Measurements from ENCODE around the gene INSL3.

INSL3 gene

DNA sequence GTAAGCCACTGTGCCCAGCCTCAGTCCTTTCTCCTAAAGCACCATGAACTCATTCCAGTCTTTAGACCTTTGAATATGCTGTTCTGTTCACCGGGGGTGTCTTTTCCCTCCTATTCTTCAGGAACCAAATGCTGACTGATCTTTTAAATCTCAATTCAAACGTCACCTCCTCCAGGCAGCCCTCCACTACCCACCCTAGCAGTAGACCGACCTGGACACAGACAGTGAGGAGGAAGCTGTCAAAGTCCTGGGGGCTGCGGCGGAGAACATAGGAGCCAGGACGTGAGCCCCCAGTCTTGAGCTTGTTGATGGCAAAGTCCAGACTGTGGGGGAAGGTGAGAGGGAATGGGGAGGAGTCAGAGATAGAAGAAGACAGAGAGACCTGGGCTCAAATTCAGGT lies 18.7 kb upstream of the INSL3 start:
- no peaks in the 10 kb centered on the region for H3K9me3 Mint-ChIP-seq
- DNase-seq, result no peak
- H3K4me3 Mint-ChIP-seq, result no peak overlapping the region
- H3K36me3 Mint-ChIP-seq (ENCODE audit: insufficient read depth), result peaks cover 84% of the 10 kb centered on the region
- H3K27ac Mint-ChIP-seq, result no peak overlapping the region
- no peaks in the 10 kb centered on the region for H3K27me3 Mint-ChIP-seq
- H3K4me1 Mint-ChIP-seq (ENCODE audit: low read depth in 2 of 2), result peaks cover 33 to 35% of the 10 kb centered on the region in 2 donors
- no peak for ATAC-seq (replicated peaks)

DNA sequence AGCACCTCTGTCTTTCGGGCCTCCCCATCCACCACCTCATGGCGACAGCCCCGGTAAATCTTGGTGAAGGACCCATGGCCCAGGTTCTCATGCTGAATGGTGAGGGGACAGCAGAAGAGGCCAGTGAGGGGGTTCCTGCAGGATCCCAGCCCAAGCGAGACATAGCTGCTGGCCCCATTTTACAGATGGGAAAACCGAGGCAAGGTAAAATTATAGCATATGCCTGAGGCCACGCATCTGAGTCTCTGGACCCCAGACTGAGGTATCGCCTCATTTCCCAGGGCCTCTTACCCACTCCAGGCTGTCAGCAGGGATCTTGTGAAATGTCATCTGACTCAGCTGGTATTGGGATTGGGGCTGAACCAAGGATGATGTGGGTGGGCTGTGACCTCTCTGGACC lies 16.7 kb upstream of the INSL3 start:
- Mint-ChIP-seq H3K27me3 (no peaks in the 10 kb centered on the region), H3K4me1 (ENCODE audit: low read depth in 2 of 2) (peaks cover 19 to 25% of the 10 kb centered on the region in 2 donors), H3K4me3 (no peak overlapping the region), H3K9me3 (no peaks in the 10 kb centered on the region), H3K27ac (peak overlapping the region in 1 of 2 donors; percentile 79), H3K36me3 (ENCODE audit: insufficient read depth) (peaks cover 76% of the 10 kb centered on the region)
- ATAC-seq (replicated peaks) (no peak), DNase-seq (no peak)

GRCh38 chr19:17836530-17836929 lies 15.2 kb upstream of the INSL3 start:
- Mint-ChIP-seq H3K9me3 (no peaks in the 10 kb centered on the region), H3K4me1 (ENCODE audit: low read depth in 2 of 2) (peaks cover 19 to 22% of the 10 kb centered on the region in 2 donors), H3K36me3 (ENCODE audit: insufficient read depth) (peaks cover 80% of the 10 kb centered on the region), H3K27ac (peak overlapping the region; percentile 77 to 89), H3K27me3 (no peaks in the 10 kb centered on the region), H3K4me3 (no peak overlapping the region)
- ATAC-seq (replicated peaks) (no peak), DNase-seq (no peak)

GRCh38 chr19:17835182-17836006 lies 14.1 kb upstream of the INSL3 start:
- H3K4me1 Mint-ChIP-seq (ENCODE audit: low read depth in 2 of 2), result peaks cover 16 to 17% of the 10 kb centered on the region in 2 donors
- DNase-seq (no peak), ATAC-seq (replicated peaks) (no peak)
- no peaks in the 10 kb centered on the region for H3K9me3 Mint-ChIP-seq
- H3K36me3 Mint-ChIP-seq (ENCODE audit: insufficient read depth), result peaks cover 76% of the 10 kb centered on the region
- H3K27ac Mint-ChIP-seq, result peak overlapping the region; percentile 73 to 77
- H3K4me3 Mint-ChIP-seq, result no peak overlapping the region
- H3K27me3 Mint-ChIP-seq, result no peaks in the 10 kb centered on the region

- H3K27me3 Mint-ChIP-seq, result no peaks in the 10 kb centered on the region
- no peak overlapping the region for H3K4me3 Mint-ChIP-seq
- H3K36me3 Mint-ChIP-seq (ENCODE audit: insufficient read depth), result peaks cover 73% of the 10 kb centered on the region
- DNase-seq, result no peak
- H3K9me3 Mint-ChIP-seq, result no peaks in the 10 kb centered on the region
- peak overlapping the region; percentile 73 to 77 for H3K27ac Mint-ChIP-seq
- ATAC-seq (replicated peaks), result peak; percentile 45
- peaks cover 17 to 18% of the 10 kb centered on the region in 2 donors for H3K4me1 Mint-ChIP-seq (ENCODE audit: low read depth in 2 of 2)
These were observed 13.2 kb upstream of the INSL3 start for GRCh38 chr19:17834350-17835181.

DNA sequence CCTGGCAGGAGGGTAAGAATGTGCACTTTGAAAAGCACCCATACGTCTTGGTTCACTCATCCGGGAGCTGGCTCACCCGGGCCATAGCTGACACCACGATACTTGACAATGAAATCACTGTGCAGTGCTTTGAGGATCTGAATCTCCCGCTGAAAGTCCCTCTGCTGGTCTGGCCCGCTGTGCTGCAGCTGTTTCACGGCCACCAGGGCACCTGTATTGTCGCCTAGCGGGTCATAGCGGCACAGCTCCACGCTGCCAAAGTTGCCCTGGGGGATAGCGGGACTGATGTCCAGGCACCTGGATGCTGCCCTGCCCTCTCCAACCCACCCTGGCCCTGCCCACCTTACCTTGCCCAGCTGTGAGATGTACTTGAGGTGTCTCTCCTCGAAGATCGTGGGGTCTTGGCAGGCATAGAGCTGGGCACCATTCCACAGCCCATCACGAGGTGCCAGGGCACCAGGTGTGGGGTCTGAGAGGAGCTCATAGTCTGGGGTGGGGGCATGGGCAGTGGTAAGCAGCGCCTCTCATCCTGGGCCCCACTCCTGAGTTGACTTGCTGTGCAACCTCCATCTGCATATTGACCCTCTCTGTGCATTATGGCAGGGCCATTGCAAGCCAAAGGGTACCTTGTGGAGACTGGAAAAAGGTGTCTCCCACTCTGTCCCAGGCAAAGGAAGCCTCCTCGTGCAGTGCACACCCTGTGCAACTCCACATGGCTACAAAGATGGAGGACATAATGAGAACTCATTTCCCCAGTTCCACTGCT lies 11.3 kb upstream of the INSL3 start:
- ATAC-seq (replicated peaks), result no peak
- Mint-ChIP-seq H3K9me3 (no peaks in the 10 kb centered on the region), H3K4me3 (no peak overlapping the region), H3K27ac (peak overlapping the region; percentile 38 to 41), H3K27me3 (no peaks in the 10 kb centered on the region), H3K4me1 (ENCODE audit: low read depth in 2 of 2) (peaks cover 17 to 24% of the 10 kb centered on the region in 2 donors), H3K36me3 (ENCODE audit: insufficient read depth) (peaks cover 66% of the 10 kb centered on the region)
- no peak for DNase-seq

- ATAC-seq (replicated peaks) (no peak), DNase-seq (no peak)
- peaks cover 66% of the 10 kb centered on the region for H3K36me3 Mint-ChIP-seq (ENCODE audit: insufficient read depth)
- H3K9me3 Mint-ChIP-seq, result no peaks in the 10 kb centered on the region
- no peak overlapping the region for H3K27ac Mint-ChIP-seq
- peaks cover 14 to 21% of the 10 kb centered on the region in 2 donors for H3K4me1 Mint-ChIP-seq (ENCODE audit: low read depth in 2 of 2)
- no peaks in the 10 kb centered on the region for H3K27me3 Mint-ChIP-seq
- H3K4me3 Mint-ChIP-seq, result no peak overlapping the region
These were observed 10.1 kb upstream of the INSL3 start for GRCh38 chr19:17831419-17831888.

DNA sequence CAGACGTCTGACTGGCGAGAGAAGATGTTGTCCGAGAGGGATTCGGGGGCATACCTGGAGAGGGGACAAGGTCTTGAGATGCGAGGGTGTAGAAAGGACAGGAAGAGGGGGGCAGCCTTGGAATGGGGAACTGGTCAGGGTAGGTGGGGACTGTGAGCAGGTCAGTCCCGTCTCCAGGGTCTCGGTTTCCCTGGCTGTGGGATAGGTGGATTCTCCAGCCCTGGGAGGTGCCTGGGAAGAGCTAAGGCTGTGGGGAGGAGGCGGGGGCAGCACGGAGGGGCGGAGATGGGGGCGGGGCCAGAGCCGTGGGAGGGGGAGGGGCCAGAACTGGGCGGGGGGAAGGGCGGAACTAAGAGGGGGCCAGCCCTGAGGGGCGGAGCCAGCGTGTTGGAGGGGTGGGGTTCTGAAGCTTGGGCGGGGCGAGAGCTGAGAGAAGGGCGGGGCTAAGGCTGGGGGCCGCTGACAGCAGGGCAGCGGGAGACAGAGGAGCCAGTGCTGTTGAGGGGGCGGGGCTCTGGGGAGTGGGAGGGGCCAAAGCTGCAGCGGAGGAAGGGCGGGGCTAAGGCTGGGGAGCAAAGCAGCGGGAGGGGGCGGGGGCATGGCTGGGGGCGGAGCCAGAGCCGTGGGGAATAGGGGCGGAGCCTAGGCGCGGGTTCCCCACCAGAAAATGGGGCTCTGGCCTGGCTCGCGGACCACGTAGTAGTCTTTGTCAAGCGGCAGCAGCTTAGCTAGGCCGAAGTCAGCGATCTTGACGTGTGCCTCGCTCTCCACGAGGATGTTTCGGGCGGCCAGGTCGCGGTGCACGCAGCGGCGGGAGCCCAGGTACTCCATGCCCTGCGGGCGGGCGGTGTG lies 9.5 kb upstream of the INSL3 start:
- ATAC-seq (replicated peaks) (peak; percentile 43), DNase-seq (no peak)
- no peaks in the 10 kb centered on the region for H3K9me3 Mint-ChIP-seq
- H3K4me1 Mint-ChIP-seq (ENCODE audit: low read depth in 2 of 2), result peaks cover 12 to 16% of the 10 kb centered on the region in 2 donors
- H3K27ac Mint-ChIP-seq, result peak overlapping the region; percentile 9 to 64
- peaks cover 63% of the 10 kb centered on the region for H3K36me3 Mint-ChIP-seq (ENCODE audit: insufficient read depth)
- H3K4me3 Mint-ChIP-seq, result no peak overlapping the region
- no peaks in the 10 kb centered on the region for H3K27me3 Mint-ChIP-seq

DNA sequence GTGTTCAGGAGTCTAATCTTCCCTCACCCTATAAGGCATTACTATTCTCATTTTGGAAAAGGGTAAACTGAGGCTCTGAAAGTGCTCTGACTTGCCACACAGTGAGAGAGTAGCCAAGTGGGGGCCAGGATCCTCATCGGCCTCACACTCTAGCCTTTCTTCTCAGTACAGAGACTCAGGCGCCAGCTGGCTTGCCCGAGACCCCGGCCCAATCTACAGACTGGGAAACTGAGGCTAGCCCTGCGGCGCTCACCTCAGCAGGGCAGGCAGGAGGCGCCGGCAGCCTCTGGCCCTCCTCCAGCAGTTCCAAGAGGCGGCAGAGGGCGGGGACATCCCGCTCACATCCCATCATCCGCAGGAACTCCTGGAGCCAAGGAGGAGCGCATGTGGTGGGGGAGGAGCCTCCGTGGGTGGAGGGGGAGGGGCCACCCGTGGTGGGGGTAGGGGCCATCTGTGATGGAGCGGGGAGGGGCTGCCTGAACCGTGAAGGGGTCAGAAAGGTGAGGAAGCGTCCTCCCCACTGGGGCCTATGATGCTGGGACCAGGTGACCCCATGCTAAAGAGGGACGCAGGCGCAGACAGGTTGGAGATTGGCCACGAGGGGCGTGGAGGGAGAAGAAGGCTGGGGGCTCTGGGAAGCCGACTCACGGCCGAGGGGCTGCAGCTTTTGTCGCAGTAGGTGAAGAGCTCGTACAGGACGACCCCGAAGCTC lies 8.7 kb upstream of the INSL3 start:
- Mint-ChIP-seq H3K4me1 (ENCODE audit: low read depth in 2 of 2) (peaks cover 4 to 10% of the 10 kb centered on the region in 2 donors), H3K27ac (peak overlapping the region; percentile 9 to 64), H3K36me3 (ENCODE audit: insufficient read depth) (peaks cover 65% of the 10 kb centered on the region), H3K9me3 (no peaks in the 10 kb centered on the region), H3K4me3 (no peak overlapping the region), H3K27me3 (no peaks in the 10 kb centered on the region)
- DNase-seq, result no peak
- no peak for ATAC-seq (replicated peaks)

DNA sequence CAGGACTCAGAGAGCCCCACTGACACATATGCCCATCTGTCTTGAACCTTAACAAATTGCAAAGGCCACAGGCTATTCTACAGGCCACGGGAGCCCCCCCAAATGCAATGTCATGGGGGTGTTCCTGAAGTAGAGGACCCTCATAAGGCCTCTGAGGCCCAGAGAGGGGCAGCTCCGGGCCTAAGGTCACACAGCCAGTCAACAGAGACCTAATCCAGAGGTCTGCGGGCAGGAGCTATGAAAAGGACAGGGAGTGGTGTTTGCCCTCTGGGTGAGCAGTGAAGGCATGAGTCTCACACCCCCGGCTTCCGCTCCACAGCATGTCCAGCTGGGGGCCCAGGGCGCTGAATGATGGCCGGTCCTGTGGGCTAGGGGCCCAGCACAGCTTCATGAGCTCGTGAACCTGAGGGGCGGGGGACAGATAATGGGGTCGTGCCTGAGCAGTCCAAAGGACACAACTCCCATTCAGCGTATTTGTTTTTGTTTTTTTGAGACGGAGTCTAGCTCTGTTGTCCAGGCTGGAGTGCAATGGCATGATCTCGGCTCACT lies 5.3 kb upstream of the INSL3 start:
- H3K36me3 Mint-ChIP-seq (ENCODE audit: insufficient read depth), result peaks cover 46% of the 10 kb centered on the region
- H3K9me3 Mint-ChIP-seq, result no peaks in the 10 kb centered on the region
- no peak overlapping the region for H3K4me3 Mint-ChIP-seq
- no peaks in the 10 kb centered on the region for H3K27me3 Mint-ChIP-seq
- H3K27ac Mint-ChIP-seq, result no peak overlapping the region
- no peak for DNase-seq
- ATAC-seq (replicated peaks), result no peak
- H3K4me1 Mint-ChIP-seq (ENCODE audit: low read depth in 2 of 2), result peaks cover 4 to 10% of the 10 kb centered on the region in 2 donors

DNA sequence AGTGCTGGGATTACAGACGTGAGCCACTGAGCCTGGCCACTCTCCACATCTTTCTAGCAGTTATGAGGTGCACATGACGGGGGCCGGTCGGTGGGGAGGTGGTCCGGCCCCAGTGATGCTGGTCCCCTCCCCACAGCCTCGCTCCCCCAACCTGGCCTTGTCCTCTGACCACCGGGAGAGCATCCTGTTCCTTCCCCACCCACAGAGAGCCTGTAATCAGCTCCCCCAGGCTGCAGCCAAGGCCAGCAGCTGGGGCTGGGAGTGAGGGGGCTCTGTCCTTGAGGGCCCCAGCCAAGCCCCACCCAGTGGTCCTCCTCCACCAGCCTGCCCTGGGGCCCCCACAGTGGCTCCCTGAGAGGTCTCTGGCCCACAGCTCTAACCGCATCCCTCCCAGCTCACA lies 3.0 kb upstream of the INSL3 start:
- H3K36me3 Mint-ChIP-seq (ENCODE audit: insufficient read depth), result peaks cover 35% of the 10 kb centered on the region
- H3K27me3 Mint-ChIP-seq, result no peaks in the 10 kb centered on the region
- peak overlapping the region; percentile 41 to 88 for H3K27ac Mint-ChIP-seq
- no peak overlapping the region for H3K4me3 Mint-ChIP-seq
- H3K9me3 Mint-ChIP-seq, result no peaks in the 10 kb centered on the region
- DNase-seq (no peak), ATAC-seq (replicated peaks) (no peak)
- peaks cover 4 to 5% of the 10 kb centered on the region in 2 donors for H3K4me1 Mint-ChIP-seq (ENCODE audit: low read depth in 2 of 2)

All from effector memory CD8-positive, alpha-beta T cell (primary cell).